ENCODE data around the gene HIPK4.
"Not testable (repeated sequence)": the region's sequence is repeated elsewhere in the genome, so short reads cannot be mapped to it uniquely, and the experiment has no call there.

HIPK4 gene

DNA sequence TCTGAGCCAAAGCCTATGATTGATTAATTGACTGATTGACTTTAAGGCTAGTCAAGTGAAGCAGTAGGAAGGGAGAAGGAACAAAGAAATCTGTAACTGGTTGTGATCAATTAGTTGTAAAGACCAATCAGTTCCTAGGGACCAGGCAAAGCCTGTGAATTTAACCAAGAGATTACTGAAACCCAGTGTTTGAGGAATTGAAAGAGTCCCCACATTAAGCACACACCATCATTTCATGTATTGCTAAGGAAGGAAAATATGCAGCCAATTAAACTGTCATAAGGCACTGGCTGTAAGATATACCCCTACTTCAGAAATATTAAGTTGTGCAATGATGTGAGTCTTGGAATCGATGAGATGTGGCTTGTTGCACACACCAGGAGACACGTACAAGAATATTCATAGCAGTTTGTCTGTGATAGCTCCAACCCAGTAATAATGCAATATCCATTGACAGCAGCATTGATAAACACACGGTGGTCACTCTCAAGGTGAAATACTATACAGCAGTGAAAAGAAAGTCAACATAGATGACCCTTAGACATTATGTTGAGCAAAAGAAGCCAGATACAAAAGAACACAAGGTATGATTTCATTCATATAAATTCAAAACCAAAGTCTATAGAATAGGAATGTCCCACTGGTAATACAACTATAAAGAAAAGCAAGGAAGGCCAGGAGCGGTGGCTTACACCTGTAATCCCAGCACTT, 50.8 kb downstream of the HIPK4 start:
- H3K4me3 ChIP-seq (ENCODE audit: low read depth, low read length) = no peak overlapping the region
- TF ChIP-seq, protein P1, sequence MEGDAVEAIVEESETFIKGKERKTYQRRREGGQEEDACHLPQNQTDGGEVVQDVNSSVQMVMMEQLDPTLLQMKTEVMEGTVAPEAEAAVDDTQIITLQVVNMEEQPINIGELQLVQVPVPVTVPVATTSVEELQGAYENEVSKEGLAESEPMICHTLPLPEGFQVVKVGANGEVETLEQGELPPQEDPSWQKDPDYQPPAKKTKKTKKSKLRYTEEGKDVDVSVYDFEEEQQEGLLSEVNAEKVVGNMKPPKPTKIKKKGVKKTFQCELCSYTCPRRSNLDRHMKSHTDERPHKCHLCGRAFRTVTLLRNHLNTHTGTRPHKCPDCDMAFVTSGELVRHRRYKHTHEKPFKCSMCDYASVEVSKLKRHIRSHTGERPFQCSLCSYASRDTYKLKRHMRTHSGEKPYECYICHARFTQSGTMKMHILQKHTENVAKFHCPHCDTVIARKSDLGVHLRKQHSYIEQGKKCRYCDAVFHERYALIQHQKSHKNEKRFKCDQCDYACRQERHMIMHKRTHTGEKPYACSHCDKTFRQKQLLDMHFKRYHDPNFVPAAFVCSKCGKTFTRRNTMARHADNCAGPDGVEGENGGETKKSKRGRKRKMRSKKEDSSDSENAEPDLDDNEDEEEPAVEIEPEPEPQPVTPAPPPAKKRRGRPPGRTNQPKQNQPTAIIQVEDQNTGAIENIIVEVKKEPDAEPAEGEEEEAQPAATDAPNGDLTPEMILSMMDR (IDR thresholded peaks at IDR 0.05; ENCODE audit: borderline replicate concordance, insufficient read depth, low read depth, low read length) = no peak

DNA sequence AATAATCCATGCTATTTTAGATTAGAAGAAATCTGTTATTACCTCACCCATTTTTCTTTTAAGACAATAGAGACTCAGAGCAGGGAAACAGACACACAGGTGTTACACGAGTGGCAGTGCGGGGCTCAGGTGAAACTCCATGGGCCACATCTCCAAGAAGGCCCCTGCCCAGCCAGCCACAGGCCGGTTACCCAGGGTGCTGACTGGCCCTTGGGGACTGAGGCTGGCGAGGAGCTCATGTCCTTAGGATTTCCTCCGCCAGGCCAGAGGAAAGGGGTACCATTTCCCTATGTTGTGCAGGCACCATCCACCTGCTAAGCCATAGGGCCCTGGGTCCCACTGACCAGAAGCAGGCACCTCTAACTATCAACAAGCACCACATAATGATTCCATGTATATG, 52.4 kb downstream of the HIPK4 start:
- no peak overlapping the region for H3K4me3 ChIP-seq (ENCODE audit: low read depth, low read length)
- TF ChIP-seq, protein P1 (IDR thresholded peaks at IDR 0.05; ENCODE audit: borderline replicate concordance, insufficient read depth, low read depth, low read length) = no peak

DNA sequence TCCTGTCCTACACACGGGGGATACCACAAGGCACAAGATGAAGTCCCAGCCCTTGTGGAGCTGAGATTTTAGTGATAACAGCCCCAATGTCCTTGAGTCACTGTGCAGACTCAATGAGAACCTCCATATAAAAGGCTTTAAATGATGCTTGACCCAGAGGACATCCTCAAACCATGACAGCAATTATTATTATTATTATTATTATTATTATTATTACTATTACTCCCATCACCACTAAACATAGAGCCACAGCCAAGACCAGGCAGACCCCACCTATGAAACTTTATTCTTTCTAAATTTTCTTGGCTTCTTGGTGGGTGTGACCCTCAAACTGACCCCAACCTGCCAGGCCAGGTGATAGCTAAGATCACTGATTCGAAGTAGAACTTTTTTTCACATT, 52.9 kb downstream of the HIPK4 start:
- TF ChIP-seq, protein P1 (IDR thresholded peaks at IDR 0.05; ENCODE audit: borderline replicate concordance, insufficient read depth, low read depth, low read length) = no peak
- H3K4me3 ChIP-seq (ENCODE audit: low read depth, low read length) = no peak overlapping the region

GRCh38 chr19:40336601-40336900, 53.4 kb downstream of the HIPK4 start:
- TF ChIP-seq, protein P1 (IDR thresholded peaks at IDR 0.05; ENCODE audit: borderline replicate concordance, insufficient read depth, low read depth, low read length) = no peak

GRCh38 chr19:40335855-40336600, 54.0 kb downstream of the HIPK4 start:
- H3K4me3 ChIP-seq (ENCODE audit: low read depth, low read length) = no peak overlapping the region
- TF ChIP-seq, protein P1 (IDR thresholded peaks at IDR 0.05; ENCODE audit: borderline replicate concordance, insufficient read depth, low read depth, low read length) = no peak

More at GRCh38 chr19:40336601-40336900, 53.4 kb downstream of the HIPK4 start:
- H3K4me3 ChIP-seq (ENCODE audit: low read depth, low read length) = no peak overlapping the region

GRCh38 chr19:40335101-40335500, 54.9 kb downstream of the HIPK4 start:
- TF ChIP-seq, protein P1 (IDR thresholded peaks at IDR 0.05; ENCODE audit: borderline replicate concordance, insufficient read depth, low read depth, low read length) = no peak
- H3K4me3 ChIP-seq (ENCODE audit: low read depth, low read length) = no peak overlapping the region

GRCh38 chr19:40333083-40333482, 56.9 kb downstream of the HIPK4 start:
- not testable (repeated sequence) for H3K4me3 ChIP-seq (ENCODE audit: low read depth, low read length)

Data from GM12875 (cell line).